Activated T-helper 1 cell treated with anti-CD3 and anti-CD28 coated beads, Interleukin-12 subunit alpha, Interleukin-12 subunit beta, Interleukin-2, Interleukin-4 antibody, amounts not matched to agents 30 ng/mL and 10 ng/mL and 1 ng/mL, durations not matched to agents 14 hours and 24 hours and 36 hours (primary cell): Measurements from ENCODE around the gene EFNA5. TPM values are rescaled to one million over a fixed set of nuclear protein-coding genes. Genes with fewer than 3 reads are reported as not detected.

Experiments used
- DNase-seq: peaks from one replicate; pipeline ENCODE4 v3.0.0; 2021; ENCODE audit warnings: low spot score
- H3K27ac Mint-ChIP-seq: one replicate; pipeline ENCODE4 v1.8.0; 2021; ENCODE audit warnings: mild to moderate bottlenecking, mixed read lengths
- H3K27me3 Mint-ChIP-seq: one replicate; pipeline ENCODE4 v1.8.0; 2022; ENCODE audit warnings: mild to moderate bottlenecking, moderate library complexity, mixed read lengths; ENCODE audit not compliant: insufficient read depth
- H3K36me3 Mint-ChIP-seq: one replicate; pipeline ENCODE4 v1.8.0; 2021; ENCODE audit warnings: low read depth, mixed read lengths
- H3K4me1 Mint-ChIP-seq: one replicate; pipeline ENCODE4 v1.8.0; 2021; ENCODE audit warnings: low read depth, mixed read lengths
- H3K4me3 Mint-ChIP-seq: one replicate; pipeline ENCODE4 v1.8.0; 2021; ENCODE audit warnings: mild to moderate bottlenecking, moderate library complexity, mixed read lengths
- H3K9me3 Mint-ChIP-seq: one replicate; pipeline ENCODE4 v1.8.0; 2021; ENCODE audit warnings: mixed read lengths
- intact Hi-C: fragments of 100-400 bp; cut with micrococcal nuclease; formaldehyde crosslinking; loops from one replicate; pipeline ENCODE4 v1.15.1; 2024
- total RNA-seq: library from RNA; stranded (reverse); gene quantifications from 2 replicates; pipeline ENCODE4 v1.2.3, GENCODE V29; 2022

EFNA5 gene
- total RNA-seq, 1 donor from 2014 or later, result not detected

DNA sequence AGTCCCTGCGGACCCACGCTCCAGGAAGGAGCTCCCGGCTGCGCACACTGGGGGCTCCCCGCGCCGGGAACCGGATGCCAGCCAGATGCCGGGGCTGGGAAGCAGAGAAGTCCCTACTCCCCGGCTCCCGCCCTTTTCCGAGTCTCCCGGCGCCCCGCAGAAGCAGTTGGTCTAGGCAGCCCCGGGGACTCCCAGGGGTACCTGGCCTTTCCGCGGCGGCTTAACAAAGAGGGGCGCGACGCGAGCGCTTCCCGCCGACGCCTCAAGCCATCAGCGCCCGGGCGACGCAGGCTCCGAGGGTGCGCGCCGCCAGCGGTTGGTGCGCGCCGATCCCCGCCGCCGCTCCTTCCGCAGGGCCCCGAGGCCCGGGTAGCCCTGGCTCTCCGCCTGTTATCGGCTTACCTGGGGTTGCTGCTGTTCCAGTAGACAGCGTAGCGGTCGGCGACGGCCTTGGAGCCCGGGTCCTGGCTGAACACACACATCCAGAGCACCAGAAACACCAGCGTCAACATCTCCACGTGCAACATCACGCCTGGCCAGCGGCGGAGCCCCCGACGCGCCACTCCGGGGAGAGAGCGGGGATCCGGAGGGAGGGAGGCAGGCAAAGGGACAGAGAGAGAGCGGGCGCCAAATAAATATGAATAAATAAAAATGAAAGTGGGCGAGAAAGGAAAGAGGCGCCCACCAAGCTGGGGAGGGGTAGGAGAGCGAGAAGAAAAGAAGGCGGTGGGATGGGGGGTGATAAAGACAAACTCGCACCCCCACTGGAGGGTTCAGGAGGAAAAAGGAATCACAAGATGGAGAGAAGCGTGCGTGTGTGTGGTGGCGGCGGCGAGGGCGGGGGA is 428 bp downstream of the EFNA5 start:
- intact Hi-C loops, result loop anchor here (5.0 to 10.0 kb wide), 2 partner anchors 252 to 674 kb away; no protein-coding TSS in a partner anchor
- no peak overlapping the region for H3K27ac Mint-ChIP-seq
- peak overlapping the region; percentile 69 for H3K4me3 Mint-ChIP-seq
- no peak for DNase-seq
- H3K4me1 Mint-ChIP-seq, result peaks cover 22% of the 10 kb centered on the region
- peaks cover 70% of the 10 kb centered on the region for H3K27me3 Mint-ChIP-seq
- H3K36me3 Mint-ChIP-seq, result no peaks in the 10 kb centered on the region
- no peaks in the 10 kb centered on the region for H3K9me3 Mint-ChIP-seq

DNA sequence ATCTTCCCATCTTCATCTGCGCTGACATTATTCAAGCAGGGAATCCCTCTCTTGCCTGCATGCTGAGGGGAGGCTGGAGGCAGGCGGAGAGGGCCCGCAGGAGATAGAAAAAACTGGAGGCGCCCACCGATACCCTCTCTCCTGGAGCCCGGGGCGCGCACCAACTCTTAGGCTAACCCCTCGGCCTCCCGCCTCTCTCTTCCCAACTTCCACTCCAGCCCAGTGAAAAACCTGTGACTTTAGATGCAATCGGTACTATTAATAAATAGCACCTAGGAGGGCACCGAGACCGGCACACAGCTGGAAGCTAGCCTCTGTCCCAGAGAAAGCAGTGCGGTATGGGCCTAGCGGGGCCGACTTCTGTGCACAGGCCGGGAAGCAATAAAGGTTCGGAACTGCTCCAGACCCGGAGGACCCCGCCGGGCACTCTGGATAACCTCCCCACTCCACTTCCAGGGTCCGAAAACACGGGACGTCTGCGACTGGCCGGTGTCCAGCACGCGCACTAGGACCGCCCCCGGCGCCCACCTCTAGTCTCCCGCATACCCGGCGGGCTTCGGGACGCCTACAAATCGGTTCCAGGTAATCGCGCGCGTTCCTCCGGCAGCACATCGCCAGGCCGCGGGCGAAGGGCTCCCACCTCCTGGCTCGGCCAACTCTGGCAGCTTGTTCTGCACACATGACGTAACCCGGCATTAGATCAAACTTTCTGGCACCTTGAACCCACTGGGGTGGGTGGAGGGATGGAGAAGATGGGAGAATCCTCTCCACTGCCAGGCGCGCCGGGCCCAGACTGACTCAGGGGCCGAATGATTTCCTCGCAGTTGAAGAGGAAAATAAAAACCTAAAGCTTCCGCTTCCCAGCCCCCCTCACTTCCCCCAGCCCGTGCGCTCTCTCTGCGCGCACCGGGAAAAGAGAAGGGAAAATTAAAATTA is 1.4 kb downstream of the EFNA5 start:
- no peak overlapping the region for H3K27ac Mint-ChIP-seq
- intact Hi-C loops, result loop anchor here (5.0 to 10.0 kb wide), 2 partner anchors 253 to 675 kb away; no protein-coding TSS in a partner anchor
- H3K4me3 Mint-ChIP-seq, result peak overlapping the region; percentile 45

GRCh38 chr5:107668154-107669095 is 2.3 kb downstream of the EFNA5 start:
- H3K27ac Mint-ChIP-seq, result no peak overlapping the region
- intact Hi-C loops, result no loop called here
- H3K9me3 Mint-ChIP-seq, result no peaks in the 10 kb centered on the region
- DNase-seq, result no peak
- peak overlapping the region; percentile 24 for H3K4me3 Mint-ChIP-seq
- peaks cover 62% of the 10 kb centered on the region for H3K27me3 Mint-ChIP-seq
- H3K36me3 Mint-ChIP-seq, result no peaks in the 10 kb centered on the region
- H3K4me1 Mint-ChIP-seq, result peaks cover 17% of the 10 kb centered on the region

More for the DNA sequence above, 1.4 kb downstream of the EFNA5 start:
- DNase-seq, result no peak
- Mint-ChIP-seq H3K9me3 (no peaks in the 10 kb centered on the region), H3K36me3 (no peaks in the 10 kb centered on the region), H3K4me1 (peaks cover 22% of the 10 kb centered on the region), H3K27me3 (peaks cover 71% of the 10 kb centered on the region)

- no peak for DNase-seq
- peaks cover under 1% of the 10 kb centered on the region for H3K4me1 Mint-ChIP-seq
- H3K27ac Mint-ChIP-seq, result no peak overlapping the region
- no peak overlapping the region for H3K4me3 Mint-ChIP-seq
- no peaks in the 10 kb centered on the region for H3K9me3 Mint-ChIP-seq
- H3K27me3 Mint-ChIP-seq, result peaks cover 44% of the 10 kb centered on the region
- H3K36me3 Mint-ChIP-seq, result no peaks in the 10 kb centered on the region
- intact Hi-C loops, result no loop called here
These were observed 4.6 kb downstream of the EFNA5 start for GRCh38 chr5:107666051-107666655.

DNA sequence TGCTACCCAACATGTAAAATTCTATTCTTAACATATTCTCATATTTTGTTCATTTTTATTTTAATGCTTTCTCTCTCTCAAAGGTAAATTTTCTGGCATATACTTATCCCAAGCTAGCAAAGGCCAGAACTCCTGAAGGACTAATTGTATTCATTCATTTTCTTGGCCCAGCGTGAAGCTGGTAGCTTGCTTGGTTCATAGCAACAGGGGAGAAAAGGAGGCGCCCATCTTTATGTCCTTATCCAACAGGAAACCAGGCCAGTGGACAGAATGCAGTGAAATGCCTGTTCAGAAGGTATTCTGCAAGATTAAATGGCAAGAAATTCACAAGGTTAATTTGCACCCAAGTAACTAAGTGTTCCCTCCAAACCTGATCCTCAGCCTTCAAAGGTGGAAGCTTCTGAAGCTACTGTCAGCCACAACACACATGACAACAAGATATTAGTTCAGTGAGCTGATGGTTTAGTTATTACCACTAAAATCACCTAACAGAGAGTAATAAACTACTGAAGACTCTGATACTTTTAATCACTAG is 5.6 kb downstream of the EFNA5 start:
- intact Hi-C loops, result no loop called here
- Mint-ChIP-seq H3K4me3 (no peak overlapping the region), H3K9me3 (no peaks in the 10 kb centered on the region), H3K4me1 (no peaks in the 10 kb centered on the region), H3K36me3 (no peaks in the 10 kb centered on the region), H3K27ac (no peak overlapping the region), H3K27me3 (peaks cover 39% of the 10 kb centered on the region)
- no peak for DNase-seq

- Mint-ChIP-seq H3K27me3 (peaks cover 30% of the 10 kb centered on the region), H3K9me3 (no peaks in the 10 kb centered on the region), H3K4me1 (no peaks in the 10 kb centered on the region), H3K4me3 (no peak overlapping the region), H3K36me3 (no peaks in the 10 kb centered on the region), H3K27ac (no peak overlapping the region)
- intact Hi-C loops, result no loop called here
- no peak for DNase-seq
These were observed 7.0 kb downstream of the EFNA5 start for GRCh38 chr5:107663697-107664096.

DNA sequence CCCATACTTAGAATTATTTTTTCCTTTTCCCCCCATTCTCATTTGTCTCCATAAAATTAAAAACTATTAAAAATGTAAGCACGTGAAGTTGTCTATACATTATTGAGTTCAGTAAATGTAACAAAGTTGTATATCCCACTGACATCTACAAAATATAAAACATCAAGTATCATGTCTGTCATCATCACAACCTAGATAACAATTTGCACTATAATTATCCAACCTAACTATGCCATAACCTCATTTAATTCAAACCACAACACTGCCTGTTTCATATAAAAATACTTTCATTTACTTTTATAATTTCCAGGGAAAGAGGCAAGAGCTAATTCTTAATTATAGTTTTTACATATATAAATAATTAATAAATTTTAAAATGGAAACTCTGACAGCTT is 9.1 kb downstream of the EFNA5 start:
- H3K4me3 Mint-ChIP-seq, result no peak overlapping the region
- no peaks in the 10 kb centered on the region for H3K36me3 Mint-ChIP-seq
- H3K9me3 Mint-ChIP-seq, result no peaks in the 10 kb centered on the region
- peaks cover 17% of the 10 kb centered on the region for H3K27me3 Mint-ChIP-seq
- no peaks in the 10 kb centered on the region for H3K4me1 Mint-ChIP-seq
- no peak for DNase-seq
- intact Hi-C loops, result no loop called here
- H3K27ac Mint-ChIP-seq, result no peak overlapping the region

DNA sequence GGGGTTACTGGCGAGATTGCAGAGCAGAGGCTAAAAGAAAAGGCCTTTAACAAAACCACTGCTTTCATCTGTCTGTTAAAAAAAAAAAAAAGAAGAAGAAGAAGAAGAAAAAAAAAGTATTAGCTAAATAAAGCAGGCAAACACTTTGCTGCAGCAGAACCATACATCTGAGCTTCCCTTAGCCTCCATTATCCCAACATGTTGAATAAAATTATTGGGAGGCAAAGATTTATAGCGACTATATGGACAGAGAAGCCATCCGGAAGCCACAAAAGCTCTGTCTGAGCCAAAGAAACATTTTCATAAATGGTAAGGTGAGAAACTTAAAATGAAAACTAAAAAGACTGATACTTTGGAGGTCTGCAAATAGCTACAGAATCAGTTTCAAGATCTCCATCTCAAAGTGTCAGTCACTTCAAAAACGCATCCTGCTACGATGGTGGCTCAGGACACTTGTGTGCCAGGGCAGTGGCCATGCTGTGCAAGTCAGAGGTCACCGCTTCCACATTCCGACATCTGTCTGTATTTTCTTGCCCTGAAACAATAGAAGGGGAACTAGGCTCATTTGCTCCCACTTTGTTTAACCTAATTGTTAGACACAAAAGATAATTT is 9.6 kb downstream of the EFNA5 start:
- Mint-ChIP-seq H3K27me3 (peaks cover 12% of the 10 kb centered on the region), H3K9me3 (no peaks in the 10 kb centered on the region), H3K27ac (no peak overlapping the region), H3K4me1 (no peaks in the 10 kb centered on the region), H3K36me3 (no peaks in the 10 kb centered on the region), H3K4me3 (no peak overlapping the region)
- intact Hi-C loops, result no loop called here
- DNase-seq, result no peak

GRCh38 chr5:107658528-107658927 is 12.2 kb downstream of the EFNA5 start:
- Mint-ChIP-seq H3K4me1 (no peaks in the 10 kb centered on the region), H3K27ac (no peak overlapping the region), H3K36me3 (no peaks in the 10 kb centered on the region), H3K9me3 (no peaks in the 10 kb centered on the region), H3K4me3 (no peak overlapping the region), H3K27me3 (peaks cover 8% of the 10 kb centered on the region)
- DNase-seq, result no peak
- intact Hi-C loops, result no loop called here

DNA sequence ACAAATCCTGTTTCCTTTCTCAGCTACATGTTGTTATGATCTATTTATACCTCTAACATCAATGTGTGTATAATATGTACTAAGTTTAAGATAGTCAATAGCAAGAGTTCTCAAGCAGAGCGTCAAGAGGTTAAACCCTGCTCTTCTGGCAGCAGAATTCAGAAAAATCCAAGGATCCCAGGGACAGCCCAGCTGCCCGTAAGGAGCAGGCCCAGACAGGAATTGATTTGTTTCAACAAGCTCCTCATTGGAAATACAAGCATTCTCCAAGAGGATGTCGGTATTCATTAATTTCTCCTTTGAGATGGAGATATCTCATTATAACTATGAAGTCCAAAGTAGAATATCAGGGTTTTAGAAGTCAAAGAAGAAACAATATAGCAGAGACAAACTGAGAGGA is 14.9 kb downstream of the EFNA5 start:
- H3K4me1 Mint-ChIP-seq, result no peaks in the 10 kb centered on the region
- H3K27ac Mint-ChIP-seq, result no peak overlapping the region
- DNase-seq, result no peak
- peaks cover 10% of the 10 kb centered on the region for H3K27me3 Mint-ChIP-seq
- no peaks in the 10 kb centered on the region for H3K9me3 Mint-ChIP-seq
- no peaks in the 10 kb centered on the region for H3K36me3 Mint-ChIP-seq
- no peak overlapping the region for H3K4me3 Mint-ChIP-seq
- intact Hi-C loops, result no loop called here

GRCh38 chr5:107654827-107655226 is 15.9 kb downstream of the EFNA5 start:
- Mint-ChIP-seq H3K27ac (no peak overlapping the region), H3K27me3 (peaks cover 12% of the 10 kb centered on the region), H3K9me3 (no peaks in the 10 kb centered on the region), H3K36me3 (no peaks in the 10 kb centered on the region), H3K4me3 (no peak overlapping the region), H3K4me1 (no peaks in the 10 kb centered on the region)
- no peak for DNase-seq
- intact Hi-C loops, result no loop called here
